Anterior cingulate cortex (tissue), 58 donors: ENCODE data around the gene OR13C5.
"Not testable (repeated sequence)": the region's sequence is repeated elsewhere in the genome, so short reads cannot be mapped to it uniquely, and the experiment has no call there.

Source experiments
- DNase-seq, 58 donors: peaks; one replicate each; lab custom pipeline; 2025; lab: John Stamatoyannopoulos, UW

OR13C5 gene, protein sequence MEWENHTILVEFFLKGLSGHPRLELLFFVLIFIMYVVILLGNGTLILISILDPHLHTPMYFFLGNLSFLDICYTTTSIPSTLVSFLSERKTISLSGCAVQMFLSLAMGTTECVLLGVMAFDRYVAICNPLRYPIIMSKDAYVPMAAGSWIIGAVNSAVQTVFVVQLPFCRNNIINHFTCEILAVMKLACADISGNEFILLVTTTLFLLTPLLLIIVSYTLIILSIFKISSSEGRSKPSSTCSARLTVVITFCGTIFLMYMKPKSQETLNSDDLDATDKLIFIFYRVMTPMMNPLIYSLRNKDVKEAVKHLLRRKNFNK

DNA sequence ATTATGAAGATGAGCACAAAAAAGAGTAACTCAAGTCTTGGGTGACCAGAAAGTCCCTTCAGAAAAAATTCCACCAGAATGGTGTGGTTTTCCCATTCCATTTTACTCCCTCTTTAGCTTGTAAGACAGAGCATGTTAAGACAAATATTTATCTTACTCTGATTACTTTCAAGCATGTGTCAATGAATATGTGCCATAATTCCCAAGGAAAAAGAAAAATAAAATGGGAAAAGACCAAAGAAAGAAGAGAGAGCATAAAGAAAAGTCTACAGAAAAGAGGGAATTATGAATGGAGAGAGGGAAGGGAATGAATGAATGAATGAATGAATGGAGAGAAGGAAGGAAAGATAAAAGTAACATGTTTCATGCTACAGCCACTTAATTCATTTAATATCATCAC, at the start of gene OR13C5:
Gene OR13C5, minus strand, starts transcription at position 101 of the 400 bp plus-strand sequence. Its CDS starts 0 bp downstream, at position 101.
- DNase-seq, result not testable (repeated sequence)

DNA sequence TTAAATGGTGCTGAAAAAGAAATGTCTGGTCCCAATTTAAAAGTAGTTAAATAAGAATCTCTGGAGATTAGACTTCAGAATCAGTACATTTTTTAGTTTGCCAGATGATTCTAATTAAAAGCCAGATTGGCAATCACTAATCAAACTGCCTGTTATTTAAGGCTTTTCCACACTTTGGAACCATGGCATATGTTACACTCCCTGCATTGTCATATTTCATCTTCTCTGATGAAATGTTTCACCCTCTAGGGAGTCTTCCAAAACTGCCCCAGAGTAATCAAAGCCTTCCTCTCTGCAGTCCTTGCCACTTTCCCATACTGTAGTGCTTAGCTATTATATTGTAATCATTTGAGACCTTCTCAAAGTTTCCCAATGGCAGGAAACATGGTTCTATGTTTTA, 36.2 kb upstream of the OR13C5 start:
- DNase-seq, result no peak

DNA sequence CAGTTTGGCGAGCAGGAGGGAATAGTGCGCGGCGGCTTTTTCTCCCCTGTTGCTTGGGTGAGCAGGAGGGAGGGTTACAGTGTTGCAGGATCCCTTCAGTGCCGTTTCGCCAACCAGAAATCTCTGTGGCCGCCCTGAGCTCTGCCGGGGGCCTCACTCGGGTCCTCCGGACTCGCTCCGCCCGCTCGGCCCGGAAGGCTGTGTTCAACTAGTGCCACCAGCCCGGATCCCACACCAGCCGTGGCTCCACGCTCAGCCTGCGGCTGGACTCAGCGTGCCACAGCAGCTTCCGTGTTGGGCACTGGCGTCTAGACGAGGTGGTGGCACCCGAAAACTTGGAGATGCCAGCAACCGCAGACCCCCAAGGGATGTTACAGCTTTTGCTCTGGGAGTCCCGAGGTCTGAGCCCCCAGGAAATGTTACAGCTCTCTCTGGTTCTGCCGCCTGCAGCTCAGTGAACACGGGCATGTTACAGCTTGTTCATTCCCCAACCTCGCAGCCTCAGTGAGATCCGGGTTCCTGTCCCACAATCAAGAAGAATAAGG, 34.8 kb upstream of the OR13C5 start:
- DNase-seq, result no peak

DNA sequence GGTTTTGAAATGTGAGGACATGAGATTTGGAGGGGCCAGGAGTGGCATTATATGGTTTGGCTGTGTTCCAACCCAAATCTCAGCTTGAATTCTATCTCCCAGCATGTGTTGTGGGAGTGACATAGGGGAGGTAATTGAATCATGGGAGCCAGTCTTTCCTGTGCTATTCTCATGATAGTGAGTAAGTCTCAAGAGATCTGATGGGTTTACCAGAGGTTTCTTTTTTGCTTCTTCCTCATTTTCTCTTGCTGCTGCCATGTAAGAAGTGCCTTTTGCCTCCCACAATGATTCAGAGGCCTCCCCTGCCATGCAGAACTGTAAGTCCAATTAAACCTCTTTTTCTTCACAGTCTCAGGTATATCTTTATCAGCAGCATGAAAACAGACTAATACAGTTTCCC, 26.8 kb upstream of the OR13C5 start:
- DNase-seq, result not testable (repeated sequence)

DNA sequence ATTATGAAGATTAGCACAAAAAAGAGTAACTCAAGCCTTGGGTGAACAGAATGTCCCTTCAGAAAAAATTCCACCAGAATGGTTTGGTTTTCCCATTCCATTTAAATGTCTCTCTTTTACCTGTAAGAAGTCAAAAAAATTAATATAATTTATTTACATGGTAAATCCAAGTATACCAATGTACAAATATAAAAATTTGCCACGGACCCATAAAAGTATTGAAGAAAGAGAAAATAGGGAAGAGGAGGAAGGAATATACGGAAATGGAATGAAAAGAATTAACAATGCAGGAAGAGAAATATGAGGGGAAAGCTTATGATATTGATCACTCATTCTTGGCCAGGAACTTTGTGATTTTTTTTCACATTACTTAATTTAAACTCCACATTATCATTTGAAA, 18.9 kb upstream of the OR13C5 start, which contains the start of gene OR13C9:
Gene OR13C9, minus strand, starts transcription at position 101 of the 400 bp plus-strand sequence. Its CDS starts 0 bp downstream, at position 101.
- no peak for DNase-seq

DNA sequence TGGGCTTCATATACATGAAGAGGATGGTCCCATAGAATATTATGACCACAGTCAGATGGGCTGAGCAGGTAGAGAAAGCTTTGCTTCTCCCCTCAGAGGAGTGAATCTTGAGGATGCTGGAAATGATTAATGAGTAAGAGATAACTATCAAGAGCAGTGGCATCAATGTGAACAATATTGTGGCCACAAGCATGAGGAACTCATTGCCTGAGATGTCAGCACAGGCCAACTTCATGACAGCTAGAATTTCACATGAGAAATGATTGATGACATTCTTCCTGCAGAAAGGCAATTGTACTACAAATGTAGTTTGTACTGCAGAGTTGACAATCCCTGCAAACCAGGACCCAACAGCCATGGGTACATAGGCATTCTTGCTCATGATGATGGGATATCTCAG, 18.2 kb upstream of the OR13C5 start:
- DNase-seq, result no peak

DNA sequence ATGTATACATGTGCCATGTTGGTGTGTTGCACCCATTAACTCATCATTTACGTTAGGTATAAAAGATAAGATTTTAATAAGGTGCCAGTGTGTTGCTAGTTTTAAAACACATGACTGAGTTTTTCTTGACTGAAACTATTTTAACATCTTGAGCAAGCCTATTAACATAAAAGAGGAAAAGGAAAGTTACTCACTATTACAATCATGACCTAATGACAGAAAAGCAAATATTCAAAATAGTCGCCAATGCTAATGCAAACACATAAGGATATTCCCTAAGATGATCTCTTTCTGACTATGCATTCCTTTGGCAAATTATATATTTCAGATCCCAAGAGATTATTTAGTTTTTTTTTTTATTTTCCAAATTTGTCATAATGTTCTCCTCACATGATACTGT, 12.0 kb upstream of the OR13C5 start:
- no peak for DNase-seq

DNA sequence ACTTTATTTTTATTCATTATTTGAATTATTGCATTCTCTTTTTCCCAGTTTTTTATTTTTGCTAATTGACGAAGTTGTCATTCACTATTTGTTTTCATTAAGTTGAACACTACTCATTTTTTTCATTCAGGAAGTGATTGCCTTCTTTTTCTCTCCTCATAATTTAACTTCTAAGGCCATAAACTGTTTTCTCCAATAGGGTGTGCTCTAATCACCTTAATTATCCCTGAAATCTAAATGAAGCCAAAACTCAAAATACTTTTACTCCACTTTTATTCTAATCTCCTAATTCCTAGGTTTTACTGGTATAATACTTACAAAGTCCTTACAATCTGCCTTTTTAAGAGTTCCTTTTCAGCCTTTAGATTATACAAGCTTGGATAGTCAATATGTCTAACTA, 9.1 kb upstream of the OR13C5 start:
- DNase-seq, result no peak

DNA sequence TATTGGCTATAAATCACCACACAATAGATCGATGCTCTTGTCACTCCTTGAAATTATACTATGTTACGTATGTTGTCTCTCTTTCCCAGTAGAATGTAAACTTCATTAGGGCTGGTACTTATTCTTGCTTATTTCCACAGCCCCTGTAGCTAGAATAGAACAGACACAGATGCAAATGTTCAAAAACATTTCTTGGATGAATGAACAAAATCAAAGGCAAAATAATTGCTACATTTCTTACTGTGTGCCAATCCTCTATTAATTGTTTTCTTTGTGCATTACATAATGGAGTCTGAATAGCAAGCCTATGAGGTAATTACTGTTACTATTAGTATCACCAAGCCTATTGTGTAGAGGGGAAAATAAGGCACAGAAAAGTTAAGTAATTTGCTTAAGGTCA, 6.9 kb upstream of the OR13C5 start:
- no peak for DNase-seq

DNA sequence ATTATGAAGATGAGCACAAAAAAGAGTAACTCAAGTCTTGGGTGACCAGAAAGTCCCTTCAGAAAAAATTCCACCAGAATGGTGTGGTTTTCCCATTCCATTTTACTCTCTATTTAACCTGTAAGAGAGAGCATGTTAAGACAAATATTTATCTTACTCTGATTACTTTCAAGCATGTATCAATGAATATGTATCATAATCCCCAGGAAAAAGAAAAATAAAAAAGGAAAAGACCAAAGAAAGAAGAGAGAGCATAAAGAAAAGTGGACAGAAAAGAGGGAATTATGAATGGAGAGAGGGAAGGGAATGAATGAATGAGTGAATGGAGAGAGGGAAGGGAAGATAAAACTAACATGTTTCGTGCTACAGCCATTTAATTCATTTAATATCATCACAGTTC, 6.3 kb upstream of the OR13C5 start, which contains the start of gene OR13C2:
Gene OR13C2, minus strand, starts transcription at position 101 of the 400 bp plus-strand sequence. Its CDS starts 0 bp downstream, at position 101.
- not testable (repeated sequence) for DNase-seq

DNA sequence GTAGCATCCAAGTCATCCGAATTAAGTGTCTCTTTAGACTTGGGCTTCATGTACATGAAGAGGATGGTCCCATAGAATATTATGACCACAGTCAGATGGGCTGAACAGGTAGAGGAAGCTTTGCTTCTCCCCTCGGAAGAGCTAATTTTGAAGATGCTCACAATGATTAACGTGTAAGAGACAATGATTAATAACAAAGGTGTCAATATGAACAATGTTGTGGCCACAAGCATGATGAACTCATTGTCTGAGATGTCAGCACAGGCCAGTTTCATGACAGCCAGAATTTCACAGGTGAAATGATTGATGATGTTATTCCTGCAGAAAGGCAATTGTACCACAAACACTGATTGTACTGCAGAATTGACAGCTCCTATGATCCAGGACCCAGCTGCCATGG, 5.6 kb upstream of the OR13C5 start:
- no peak for DNase-seq

DNA sequence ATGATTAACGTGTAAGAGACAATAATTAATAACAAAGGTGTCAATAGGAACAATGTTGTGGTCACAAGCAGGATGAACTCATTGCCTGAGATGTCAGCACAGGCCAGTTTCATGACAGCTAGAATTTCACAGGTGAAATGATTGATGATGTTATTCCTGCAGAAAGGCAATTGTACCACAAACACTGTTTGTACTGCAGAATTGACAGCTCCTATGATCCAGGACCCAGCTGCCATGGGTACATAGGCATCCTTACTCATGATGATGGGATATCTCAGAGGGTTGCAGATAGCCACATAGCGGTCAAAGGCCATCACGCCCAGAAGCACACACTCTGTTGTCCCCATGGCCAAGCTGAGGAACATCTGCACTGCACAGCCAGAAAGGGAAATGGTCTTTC, 464 bp downstream of the OR13C5 start:
- DNase-seq, result not testable (repeated sequence)

DNA sequence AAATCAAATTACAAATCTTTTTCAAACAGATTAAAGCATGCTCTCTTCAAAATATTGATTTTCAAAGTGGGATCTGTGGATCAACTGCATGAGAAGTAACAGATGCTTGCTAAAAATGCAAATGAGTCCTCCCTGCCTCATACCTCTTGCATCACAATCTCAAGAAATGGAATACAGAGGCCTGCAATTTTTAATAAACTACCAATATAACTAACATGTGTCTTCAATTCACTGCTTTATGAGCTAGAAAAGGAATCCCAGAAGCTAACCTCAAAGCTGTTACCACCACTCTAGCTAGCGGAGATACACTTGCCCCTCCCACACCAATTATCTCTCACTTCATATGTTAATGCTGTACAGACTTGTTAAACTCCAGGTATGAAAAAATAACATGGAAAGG, 9.6 kb downstream of the OR13C5 start:
- no peak for DNase-seq

DNA sequence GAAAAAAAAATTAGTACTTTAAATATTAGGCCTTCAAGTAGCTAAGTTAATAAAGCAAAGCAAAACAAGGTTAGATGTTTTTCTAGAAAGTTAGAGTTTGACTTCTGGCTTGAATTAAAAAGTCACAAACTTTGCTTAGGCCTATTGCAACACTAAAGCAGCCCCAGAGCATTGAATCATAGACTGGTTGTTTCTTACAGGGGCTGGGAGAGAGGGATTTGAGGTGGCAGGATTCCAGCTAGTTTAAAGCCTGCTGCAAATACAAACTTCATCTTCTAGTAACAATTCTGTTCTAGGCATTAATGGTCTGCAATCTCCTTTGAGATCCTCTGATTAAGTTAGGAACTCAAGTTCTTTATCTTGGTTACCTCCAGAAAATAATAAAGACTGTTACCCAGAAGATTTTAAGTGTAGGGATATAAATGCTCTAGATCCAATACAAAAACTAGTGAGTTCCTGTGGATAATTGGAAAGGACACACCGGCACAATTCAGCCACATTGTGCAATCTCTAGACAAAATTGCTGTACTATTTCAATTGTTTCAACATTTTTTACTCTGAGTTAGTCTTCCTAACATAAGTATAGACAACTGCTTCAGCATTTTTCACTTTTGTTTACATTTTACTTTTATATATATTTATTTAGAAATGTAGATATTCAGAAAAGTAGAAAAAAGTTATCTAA, 12.6 kb downstream of the OR13C5 start:
- DNase-seq, result no peak

DNA sequence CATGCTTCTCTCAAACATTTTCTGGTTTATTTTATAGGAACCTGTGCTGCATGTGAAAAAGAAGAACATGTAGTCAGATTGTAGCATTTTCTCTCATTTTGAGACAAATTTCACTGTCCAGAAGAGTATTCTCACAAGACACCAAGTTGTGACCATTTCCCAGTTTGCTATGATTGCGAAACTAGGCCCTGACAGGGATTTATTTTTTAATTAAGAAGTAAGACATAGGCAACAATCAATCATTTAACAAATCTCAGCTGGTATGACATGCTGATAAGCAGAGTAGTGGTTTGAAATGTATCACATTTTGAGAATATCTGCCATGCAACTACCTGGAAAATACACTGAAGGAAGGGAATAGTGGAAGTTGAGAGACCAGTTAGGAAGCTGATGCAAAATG, 18.7 kb downstream of the OR13C5 start:
- DNase-seq, result no peak

DNA sequence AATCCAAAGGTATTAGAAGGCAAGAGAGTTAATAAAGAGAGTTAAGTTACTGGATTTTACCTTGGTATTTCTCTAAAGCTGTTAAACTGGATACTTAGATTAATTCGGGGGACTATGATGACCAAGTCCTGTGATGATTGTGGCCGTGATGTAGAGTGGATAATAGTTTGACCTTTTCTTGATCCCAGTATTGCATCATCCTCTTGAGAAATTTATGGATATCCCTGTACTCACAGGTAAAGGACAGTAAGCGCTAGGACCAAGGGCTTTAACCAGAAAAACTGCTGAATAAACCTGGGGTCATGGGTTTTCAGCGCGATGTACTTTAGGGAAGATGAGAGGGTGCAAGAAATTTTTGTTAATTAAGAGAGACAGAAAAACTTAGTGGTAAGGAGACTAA, 21.9 kb downstream of the OR13C5 start:
- DNase-seq, result no peak

DNA sequence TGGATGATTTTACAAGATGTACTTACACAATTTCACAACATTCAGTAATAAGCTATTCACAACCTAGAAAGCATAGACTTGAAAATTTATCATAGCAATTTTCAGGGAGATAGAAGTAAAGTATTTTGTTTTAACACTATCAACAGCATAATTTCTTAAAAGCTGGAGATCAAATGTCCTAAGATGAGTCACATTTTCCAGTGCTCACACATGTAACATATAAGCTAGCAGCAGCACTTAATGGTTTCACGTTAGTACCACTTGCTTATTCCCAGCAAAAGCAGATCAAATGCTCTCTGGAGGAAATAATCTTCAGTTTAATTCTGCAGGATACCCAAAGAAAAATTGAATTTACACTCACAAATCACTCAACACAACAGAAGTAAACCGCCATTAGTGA, 23.8 kb downstream of the OR13C5 start:
- no peak for DNase-seq

DNA sequence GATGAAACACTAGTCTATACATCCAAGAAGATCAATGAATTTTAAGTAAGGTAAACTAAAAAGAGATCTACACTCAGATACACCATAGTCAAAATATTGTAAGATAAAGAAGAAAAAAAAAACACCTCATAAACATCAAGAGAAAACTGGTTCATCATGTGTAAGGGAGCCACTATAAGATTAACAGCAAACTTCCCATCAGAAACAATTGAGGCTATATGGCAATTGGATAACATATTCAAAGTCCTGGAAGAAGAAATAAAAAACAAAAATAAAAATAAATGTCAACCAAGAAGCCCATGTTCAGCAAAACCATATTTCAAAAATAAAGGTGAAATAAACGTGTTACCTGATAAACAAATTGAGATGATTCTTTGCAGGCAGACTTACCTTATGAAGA, 26.6 kb downstream of the OR13C5 start:
- no peak for DNase-seq

DNA sequence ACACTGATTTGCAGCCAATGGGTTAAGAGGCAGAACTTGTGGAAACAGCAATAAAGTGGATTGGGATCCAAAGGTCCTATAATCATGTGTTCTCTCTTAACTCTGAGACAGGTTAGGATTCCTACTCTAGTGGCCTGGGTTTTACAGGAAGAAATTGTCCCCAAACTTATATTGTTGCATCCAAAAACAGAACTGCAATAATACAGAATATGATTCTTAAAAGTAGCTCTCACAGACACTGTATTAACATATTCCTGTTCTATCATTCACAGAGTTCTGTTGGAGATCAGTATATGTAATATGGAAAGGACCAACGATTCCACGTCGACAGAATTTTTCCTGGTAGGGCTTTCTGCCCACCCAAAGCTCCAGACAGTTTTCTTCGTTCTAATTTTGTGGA, 30.3 kb downstream of the OR13C5 start, which contains the start of gene OR13C8:
Gene OR13C8, plus strand, starts transcription at position 301 of the 400 bp plus-strand sequence. Its CDS starts 0 bp downstream, at position 301.
- DNase-seq, result no peak

DNA sequence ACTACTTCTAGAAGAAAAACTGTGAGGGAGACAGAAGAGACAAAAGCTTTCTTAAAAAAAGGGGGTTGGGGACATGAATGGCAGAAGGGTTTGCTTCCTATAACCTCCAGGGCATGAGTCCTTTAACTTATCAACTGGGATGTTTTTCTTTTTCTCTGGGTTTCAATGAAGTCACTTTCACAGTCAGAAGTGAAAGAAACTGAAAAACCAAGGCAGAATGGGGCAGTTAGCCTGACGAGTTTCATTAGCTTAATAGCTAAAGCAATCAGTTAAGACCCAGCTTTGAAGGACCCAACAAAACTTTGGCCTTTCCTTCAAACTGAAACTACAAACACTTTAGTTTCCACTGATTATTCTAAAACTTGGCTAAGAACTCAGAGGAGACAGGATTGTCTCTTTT, 34.9 kb downstream of the OR13C5 start:
- no peak for DNase-seq

DNA sequence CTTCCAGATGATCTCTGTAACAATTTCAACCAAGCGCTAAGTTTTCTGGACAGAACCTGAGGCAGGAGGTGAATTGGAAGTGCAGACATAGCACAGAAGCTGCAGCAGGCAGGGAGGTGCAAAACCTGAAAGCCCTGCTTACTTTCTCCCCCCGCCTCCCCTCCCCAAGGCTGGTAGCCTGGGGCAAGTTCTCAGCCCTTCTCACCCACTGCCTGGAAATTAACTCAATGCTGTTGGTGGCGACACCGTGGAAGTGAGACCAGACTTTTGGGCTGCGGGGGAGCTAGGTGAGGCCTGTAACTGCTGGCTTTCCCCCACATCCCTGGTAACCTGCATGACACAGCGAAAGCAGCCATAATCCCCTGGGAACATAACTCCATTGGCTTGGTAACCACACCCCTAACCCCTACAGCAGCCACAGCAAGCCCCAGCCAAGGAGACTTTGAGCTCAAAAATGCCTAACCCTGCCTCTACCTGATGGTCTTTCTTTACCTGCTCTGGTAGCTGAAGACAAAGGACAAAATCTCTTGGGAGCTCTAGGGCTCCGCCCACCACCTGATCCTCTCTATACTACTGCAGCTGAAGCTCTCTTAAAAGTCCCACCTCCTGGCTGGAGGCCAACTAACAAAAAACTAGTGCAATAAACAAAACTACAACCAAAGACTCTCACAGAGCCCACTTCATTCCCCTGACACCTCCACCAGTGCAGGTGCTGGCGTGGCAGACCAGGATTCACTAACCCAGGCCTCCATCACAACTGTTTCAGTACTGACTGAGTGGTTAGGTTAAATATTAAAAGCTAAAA, 42.2 kb downstream of the OR13C5 start:
- no peak for DNase-seq
